K562 treated with DMSO at 1 percent for 12 hours (cell line): Measurements from ENCODE around the gene DRD3. TPM values are rescaled to one million over a fixed set of nuclear protein-coding genes. Genes with fewer than 3 reads are reported as not detected.

ENCODE experiments used
- total RNA-seq: library from RNA; unstranded; fragments of 300-600 nt; gene quantifications from 2 replicates; pipeline ENCODE4 v1.2.3, GENCODE V29; 2022; ENCODE audit not compliant: insufficient read depth

Gene DRD3
- not detected in 2 replicates for total RNA-seq

DNA sequence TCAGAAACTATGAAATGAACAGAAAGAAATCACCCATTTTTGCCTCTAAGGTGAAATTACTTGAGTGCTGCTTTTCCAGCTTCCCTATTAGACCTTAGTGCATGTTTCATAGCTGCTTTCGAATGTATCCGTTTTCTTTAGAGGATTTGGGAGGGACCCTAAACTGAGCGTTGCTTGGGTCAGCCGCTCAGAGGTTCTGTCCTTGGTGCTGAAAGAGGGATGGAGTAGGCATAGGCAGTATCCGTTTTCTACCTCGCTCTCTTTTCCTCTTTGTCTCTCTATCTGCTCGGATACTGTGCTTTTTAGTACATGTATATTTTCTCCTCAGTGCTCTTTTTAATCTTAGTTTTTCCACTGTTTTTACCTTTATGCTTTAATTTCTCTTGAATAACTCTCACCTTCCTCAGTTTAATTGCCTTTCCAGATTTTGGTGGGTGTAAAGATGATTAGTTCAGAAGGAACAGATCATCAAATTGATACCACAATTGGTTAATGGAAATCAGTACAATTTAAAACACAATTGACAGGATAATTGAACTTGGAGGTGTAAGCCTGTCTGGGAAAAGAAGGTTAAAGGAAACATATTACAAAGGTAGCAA lies at the start of gene DRD3:
TSS of gene DRD3 (minus strand) at position 283 of the 599 bp plus-strand sequence. CDS start 7,060 bp downstream, outside the sequence.

Other genes starting within 250 kb of the DRD3 start
- gene ZDHHC23, start 231.0 kb downstream of the DRD3 start, total RNA-seq = 0.15 TPM in 1 of 2 replicates, not detected in the other
- gene CCDC191, start 122.5 kb downstream of the DRD3 start, total RNA-seq = 0.23 TPM in 1 of 2 replicates, not detected in the other
- 2.1 and 6.2 TPM in 2 replicates for gene QTRT2, start 122.3 kb downstream of the DRD3 start, total RNA-seq
- gene ZNF80, start 58.5 kb upstream of the DRD3 start, total RNA-seq = 0.47 TPM in 1 of 2 replicates, not detected in the other
- not detected in 2 replicates for gene TIGIT, start 115.0 kb upstream of the DRD3 start, total RNA-seq